ENCODE data around the gene SMC6. TPM values are rescaled to one million over a fixed set of nuclear protein-coding genes. Genes with fewer than 3 reads are reported as not detected.
A peak's percentile ranks its signal among the peaks of the same experiment; 100 is the strongest.

SMC6 gene
- total and polyA plus RNA-seq, 2 experiments from 2014 or later = 53.4 to 59.8 TPM

DNA sequence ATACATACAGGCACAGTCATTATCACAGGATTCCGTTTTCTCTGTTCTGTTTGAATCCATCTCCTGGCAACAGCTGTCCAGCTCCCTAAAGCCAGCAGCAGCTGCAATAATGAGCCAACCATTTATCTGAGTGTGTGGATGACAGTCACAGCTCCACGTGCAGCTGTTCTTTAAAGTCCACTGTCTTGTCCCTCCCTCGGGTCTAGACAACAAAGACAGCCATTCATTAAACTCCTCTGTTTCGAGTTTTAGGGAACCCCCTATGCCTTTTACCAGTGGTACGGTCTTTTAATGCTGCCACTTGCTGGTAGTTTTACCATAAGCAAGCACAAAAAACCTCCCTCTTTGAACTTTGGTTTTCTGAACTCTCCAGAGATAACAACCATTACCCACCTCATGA is 46.6 kb upstream of the SMC6 start:
- Histone ChIP-seq H3K4me2 (no peak overlapping the region), H3K27me3 (ENCODE audit: insufficient read depth) (no peaks in the 10 kb centered on the region), H3K36me3 (ENCODE audit: insufficient read depth) (no peaks in the 10 kb centered on the region), H3K27ac (ENCODE audit: low read depth) (no peak overlapping the region), H3F3A (replicated peaks; ENCODE audit: low read depth) (no peaks in the 10 kb centered on the region), H3K9me2 (ENCODE audit: insufficient read depth) (no peaks in the 10 kb centered on the region; the same call in 1 of the 2 replicates), H3K4me1 (ENCODE audit: insufficient read depth) (no peaks in the 10 kb centered on the region), H3K79me2 (replicated peaks; ENCODE audit: insufficient read depth) (no peaks in the 10 kb centered on the region), H4K20me1 (replicated peaks; ENCODE audit: insufficient read depth) (no peaks in the 10 kb centered on the region), H2AFZ (peak overlapping the region; percentile 56; the same call in 1 of the 2 replicates), H3K4me3 (no peak overlapping the region)
- Mint-ChIP-seq H3K27ac (no peak overlapping the region), H3K4me3 (no peak overlapping the region), H3K27me3 (ENCODE audit: insufficient read depth, low read depth, poor library complexity) (peaks cover 1% of the 10 kb centered on the region), H3K9me3 (no peaks in the 10 kb centered on the region), H3K4me1 (peaks cover 2% of the 10 kb centered on the region), H3K36me3 (ENCODE audit: low read depth) (no peaks in the 10 kb centered on the region)
- no peak for ATAC-seq
- TF ChIP-seq, protein P1, sequence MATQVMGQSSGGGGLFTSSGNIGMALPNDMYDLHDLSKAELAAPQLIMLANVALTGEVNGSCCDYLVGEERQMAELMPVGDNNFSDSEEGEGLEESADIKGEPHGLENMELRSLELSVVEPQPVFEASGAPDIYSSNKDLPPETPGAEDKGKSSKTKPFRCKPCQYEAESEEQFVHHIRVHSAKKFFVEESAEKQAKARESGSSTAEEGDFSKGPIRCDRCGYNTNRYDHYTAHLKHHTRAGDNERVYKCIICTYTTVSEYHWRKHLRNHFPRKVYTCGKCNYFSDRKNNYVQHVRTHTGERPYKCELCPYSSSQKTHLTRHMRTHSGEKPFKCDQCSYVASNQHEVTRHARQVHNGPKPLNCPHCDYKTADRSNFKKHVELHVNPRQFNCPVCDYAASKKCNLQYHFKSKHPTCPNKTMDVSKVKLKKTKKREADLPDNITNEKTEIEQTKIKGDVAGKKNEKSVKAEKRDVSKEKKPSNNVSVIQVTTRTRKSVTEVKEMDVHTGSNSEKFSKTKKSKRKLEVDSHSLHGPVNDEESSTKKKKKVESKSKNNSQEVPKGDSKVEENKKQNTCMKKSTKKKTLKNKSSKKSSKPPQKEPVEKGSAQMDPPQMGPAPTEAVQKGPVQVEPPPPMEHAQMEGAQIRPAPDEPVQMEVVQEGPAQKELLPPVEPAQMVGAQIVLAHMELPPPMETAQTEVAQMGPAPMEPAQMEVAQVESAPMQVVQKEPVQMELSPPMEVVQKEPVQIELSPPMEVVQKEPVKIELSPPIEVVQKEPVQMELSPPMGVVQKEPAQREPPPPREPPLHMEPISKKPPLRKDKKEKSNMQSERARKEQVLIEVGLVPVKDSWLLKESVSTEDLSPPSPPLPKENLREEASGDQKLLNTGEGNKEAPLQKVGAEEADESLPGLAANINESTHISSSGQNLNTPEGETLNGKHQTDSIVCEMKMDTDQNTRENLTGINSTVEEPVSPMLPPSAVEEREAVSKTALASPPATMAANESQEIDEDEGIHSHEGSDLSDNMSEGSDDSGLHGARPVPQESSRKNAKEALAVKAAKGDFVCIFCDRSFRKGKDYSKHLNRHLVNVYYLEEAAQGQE (IDR thresholded peaks at IDR 0.05; ENCODE audit: unreplicated experiment) = no peak
- TF ChIP-seq EZH2 (IDR thresholded peaks at IDR 0.05; ENCODE audit: low read depth, unreplicated experiment) (no peak), ETS1 (IDR thresholded peaks at IDR 0.05) (no peak), STAT1 (IDR thresholded peaks at IDR 0.05; ENCODE audit: unreplicated experiment) (no peak), POLR2AphosphoS5 (IDR thresholded peaks at IDR 0.05; ENCODE audit: low read depth) (no peak), CREB1 (CRISPR knock-in tag; IDR thresholded peaks at IDR 0.05; ENCODE audit: low read depth) (no peak)
- TF ChIP-seq, protein P2, sequence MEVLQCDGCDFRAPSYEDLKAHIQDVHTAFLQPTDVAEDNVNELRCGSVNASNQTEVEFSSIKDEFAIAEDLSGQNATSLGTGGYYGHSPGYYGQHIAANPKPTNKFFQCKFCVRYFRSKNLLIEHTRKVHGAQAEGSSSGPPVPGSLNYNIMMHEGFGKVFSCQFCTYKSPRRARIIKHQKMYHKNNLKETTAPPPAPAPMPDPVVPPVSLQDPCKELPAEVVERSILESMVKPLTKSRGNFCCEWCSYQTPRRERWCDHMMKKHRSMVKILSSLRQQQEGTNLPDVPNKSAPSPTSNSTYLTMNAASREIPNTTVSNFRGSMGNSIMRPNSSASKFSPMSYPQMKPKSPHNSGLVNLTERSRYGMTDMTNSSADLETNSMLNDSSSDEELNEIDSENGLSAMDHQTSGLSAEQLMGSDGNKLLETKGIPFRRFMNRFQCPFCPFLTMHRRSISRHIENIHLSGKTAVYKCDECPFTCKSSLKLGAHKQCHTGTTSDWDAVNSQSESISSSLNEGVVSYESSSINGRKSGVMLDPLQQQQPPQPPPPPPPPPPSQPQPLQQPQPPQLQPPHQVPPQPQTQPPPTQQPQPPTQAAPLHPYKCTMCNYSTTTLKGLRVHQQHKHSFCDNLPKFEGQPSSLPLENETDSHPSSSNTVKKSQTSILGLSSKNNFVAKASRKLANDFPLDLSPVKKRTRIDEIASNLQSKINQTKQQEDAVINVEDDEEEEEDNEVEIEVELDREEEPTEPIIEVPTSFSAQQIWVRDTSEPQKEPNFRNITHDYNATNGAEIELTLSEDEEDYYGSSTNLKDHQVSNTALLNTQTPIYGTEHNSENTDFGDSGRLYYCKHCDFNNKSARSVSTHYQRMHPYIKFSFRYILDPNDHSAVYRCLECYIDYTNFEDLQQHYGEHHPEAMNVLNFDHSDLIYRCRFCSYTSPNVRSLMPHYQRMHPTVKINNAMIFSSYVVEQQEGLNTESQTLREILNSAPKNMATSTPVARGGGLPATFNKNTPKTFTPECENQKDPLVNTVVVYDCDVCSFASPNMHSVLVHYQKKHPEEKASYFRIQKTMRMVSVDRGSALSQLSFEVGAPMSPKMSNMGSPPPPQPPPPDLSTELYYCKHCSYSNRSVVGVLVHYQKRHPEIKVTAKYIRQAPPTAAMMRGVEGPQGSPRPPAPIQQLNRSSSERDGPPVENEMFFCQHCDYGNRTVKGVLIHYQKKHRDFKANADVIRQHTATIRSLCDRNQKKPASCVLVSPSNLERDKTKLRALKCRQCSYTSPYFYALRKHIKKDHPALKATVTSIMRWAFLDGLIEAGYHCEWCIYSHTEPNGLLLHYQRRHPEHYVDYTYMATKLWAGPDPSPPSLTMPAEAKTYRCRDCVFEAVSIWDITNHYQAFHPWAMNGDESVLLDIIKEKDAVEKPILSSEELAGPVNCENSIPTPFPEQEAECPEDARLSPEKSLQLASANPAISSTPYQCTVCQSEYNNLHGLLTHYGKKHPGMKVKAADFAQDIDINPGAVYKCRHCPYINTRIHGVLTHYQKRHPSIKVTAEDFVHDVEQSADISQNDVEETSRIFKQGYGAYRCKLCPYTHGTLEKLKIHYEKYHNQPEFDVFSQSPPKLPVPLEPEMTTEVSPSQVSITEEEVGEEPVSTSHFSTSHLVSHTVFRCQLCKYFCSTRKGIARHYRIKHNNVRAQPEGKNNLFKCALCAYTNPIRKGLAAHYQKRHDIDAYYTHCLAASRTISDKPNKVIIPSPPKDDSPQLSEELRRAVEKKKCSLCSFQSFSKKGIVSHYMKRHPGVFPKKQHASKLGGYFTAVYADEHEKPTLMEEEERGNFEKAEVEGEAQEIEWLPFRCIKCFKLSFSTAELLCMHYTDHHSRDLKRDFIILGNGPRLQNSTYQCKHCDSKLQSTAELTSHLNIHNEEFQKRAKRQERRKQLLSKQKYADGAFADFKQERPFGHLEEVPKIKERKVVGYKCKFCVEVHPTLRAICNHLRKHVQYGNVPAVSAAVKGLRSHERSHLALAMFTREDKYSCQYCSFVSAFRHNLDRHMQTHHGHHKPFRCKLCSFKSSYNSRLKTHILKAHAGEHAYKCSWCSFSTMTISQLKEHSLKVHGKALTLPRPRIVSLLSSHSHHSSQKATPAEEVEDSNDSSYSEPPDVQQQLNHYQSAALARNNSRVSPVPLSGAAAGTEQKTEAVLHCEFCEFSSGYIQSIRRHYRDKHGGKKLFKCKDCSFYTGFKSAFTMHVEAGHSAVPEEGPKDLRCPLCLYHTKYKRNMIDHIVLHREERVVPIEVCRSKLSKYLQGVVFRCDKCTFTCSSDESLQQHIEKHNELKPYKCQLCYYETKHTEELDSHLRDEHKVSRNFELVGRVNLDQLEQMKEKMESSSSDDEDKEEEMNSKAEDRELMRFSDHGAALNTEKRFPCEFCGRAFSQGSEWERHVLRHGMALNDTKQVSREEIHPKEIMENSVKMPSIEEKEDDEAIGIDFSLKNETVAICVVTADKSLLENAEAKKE (CRISPR knock-in tag; IDR thresholded peaks at IDR 0.05) = no peak
- DNase-seq (ENCODE audit: low spot score) = no peak
